ENCODE results near the gene CKLF. TPM values are rescaled to one million over a fixed set of nuclear protein-coding genes. Genes with fewer than 3 reads are reported as not detected.

Gene CKLF
- total RNA-seq, 1 experiment from 2014 or later, result 163 TPM

DNA sequence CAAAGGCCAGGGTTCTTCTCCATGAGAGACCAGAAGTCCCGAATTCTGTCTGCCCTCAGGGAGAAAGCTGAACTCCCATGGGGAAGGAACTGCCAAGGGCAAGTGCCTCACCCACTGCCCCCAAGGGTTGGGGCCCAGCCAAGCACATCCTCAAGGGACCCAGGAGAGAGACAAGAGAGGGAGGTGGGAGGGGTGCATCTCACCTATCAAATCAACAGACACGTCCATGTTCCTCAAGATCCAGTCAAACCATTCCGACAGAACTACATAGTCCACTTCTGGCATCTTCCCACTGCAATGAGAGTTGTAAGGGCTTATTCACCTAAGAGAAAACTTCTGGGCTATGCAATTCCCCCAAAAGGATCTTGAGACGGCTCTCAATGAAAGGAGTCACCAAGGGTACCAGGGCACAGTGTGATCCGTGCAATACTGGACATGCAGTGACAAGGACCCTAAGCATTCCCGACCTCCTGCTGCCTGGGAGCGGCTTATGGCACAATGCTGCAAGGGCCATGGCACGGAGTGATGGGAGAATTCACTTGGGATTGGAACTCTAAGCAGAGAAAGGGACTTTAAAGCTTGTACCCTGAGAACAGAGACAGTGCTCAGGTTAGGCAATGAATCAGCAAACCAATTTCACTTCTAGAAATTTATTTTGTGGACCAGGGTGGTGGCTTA, 34.7 kb upstream of the CKLF start:
- DNase-seq (ENCODE audit: low spot score), result no peak

GRCh38 chr16:66519482-66520373, 32.6 kb upstream of the CKLF start:
- no peak for DNase-seq (ENCODE audit: low spot score)

GRCh38 chr16:66520406-66521170, 31.8 kb upstream of the CKLF start:
- DNase-seq (ENCODE audit: low spot score), result no peak

DNA sequence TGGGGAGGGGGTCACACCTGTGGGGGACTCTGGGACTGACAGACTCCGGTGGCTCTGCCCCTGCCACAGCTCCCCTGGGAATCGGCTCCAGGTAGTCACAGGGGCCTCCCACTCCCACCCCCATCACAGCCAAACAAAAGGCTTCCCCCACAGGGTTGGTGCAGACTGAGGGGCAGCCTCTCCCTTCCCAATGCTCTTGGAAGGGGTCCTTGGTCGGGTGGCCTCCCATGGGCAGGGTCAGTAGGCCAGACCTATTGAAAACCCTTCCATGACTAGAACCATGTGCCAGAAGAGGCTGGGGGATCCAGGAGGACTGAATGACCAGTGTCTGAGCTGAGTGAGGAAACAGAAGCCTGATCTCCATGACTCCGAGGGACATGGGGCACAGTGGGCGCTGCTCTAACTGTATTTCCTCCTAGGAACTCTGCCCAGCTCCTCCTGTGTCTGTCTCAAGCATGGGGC, 31.1 kb upstream of the CKLF start:
- DNase-seq (ENCODE audit: low spot score), result no peak

DNA sequence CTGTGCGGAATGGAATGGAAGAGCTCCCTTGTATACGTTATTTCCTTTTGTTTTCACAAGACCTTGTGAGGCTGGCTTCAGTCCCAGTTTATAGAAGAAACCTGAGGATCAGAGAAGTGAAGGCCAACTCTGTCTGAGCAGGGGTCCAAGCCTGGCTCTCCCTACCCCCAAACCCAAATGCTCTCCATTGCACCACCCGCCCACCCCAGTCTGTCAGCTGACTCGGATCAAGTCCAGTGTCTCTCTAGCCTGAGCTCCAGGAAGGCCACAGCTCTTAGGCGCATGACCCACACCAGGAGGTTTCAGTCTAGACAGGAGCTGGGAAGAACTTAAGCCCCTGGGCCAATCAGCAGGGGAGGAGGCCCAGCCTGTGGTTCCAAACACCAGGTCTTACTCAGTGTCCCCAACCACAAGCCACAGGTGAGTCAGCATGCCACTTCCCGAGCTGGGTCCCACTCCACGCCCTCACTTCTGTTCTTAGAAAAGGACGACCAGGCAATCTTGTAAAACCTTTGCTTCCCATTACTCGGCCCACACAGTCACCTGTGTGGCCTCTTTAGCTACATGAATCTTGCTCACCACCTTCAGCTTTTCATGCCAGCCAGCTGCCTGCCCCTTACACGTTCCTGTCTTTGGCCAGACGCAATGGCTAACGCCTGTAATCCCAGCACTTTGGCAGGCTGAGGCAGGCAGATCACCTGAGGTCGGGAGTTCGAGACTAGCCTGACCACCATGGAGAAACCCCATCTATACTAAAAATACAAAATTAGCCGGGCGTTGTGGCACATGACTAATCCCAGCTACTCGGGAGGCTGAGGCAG, 30.2 kb upstream of the CKLF start:
- DNase-seq (ENCODE audit: low spot score), result peak; percentile 98

GRCh38 chr16:66522816-66523590, 29.4 kb upstream of the CKLF start:
- no peak for DNase-seq (ENCODE audit: low spot score)

GRCh38 chr16:66523861-66524354, 28.5 kb upstream of the CKLF start:
- no peak for DNase-seq (ENCODE audit: low spot score)

- DNase-seq (ENCODE audit: low spot score), result no peak
Measured at GRCh38 chr16:66524601-66525164, 27.7 kb upstream of the CKLF start.

- peak; percentile 95 for DNase-seq (ENCODE audit: low spot score)
Measured at GRCh38 chr16:66525396-66526180, 26.8 kb upstream of the CKLF start.

DNA sequence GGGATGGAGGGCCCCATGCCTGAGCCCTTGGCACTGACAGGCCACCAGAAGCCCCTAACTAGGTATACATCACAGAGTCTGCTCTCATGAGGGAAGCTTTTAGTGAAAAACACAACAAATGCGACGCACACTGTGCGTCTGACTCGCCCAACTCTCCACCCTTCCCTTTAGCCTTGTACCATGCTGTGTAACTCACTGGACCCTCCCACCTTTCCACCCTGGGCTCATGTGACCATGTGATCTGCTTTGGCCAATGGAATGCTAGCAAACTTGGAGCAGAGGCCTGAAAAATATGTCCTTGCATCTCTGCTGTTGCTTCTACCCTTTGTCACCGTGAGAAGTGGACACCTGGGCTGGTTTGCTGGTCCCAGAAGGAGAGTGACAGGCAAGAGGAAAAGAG, 24.1 kb upstream of the CKLF start:
- DNase-seq (ENCODE audit: low spot score), result no peak

DNA sequence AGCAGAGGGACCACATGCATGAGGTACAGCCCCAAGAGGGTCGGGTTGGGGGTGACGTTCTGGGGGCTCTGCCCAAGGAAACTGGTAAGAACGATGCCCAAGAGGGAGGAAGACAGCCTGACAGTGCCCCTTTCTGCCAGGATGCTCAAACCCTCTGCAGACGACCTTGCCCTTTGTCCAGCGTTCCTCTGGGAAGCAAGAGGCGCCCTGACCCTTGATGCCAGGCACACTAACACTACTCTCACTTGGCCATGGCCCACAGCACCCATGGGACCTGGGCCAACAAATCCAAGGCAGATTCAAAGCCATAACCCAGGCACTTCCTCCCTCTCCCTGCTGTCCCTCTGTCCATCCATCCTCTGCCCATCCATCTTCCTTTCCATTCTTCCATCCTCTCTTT, 22.9 kb upstream of the CKLF start:
- no peak for DNase-seq (ENCODE audit: low spot score)

GRCh38 chr16:66534376-66534799, 18.0 kb upstream of the CKLF start:
- no peak for DNase-seq (ENCODE audit: low spot score)

DNA sequence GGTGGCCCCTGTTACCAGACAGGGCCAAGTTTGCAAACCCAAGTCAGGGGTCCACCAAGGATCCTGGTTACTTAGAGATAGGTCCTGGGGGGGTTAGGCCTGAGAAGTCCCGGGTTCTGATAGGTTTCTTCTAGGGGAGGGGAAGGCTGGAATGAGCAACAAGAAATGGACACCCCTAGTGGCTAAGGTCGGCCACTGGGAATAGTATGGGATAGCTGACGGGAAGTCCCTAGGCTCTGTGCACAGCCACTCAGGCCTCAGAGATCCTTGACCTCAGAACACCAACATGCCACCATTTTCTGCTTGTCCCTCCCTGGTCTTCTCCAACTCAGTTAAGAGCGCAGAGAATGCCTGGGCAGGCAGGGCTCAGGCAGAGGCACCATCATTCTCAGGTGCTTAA, 15.9 kb upstream of the CKLF start:
- DNase-seq (ENCODE audit: low spot score), result no peak

DNA sequence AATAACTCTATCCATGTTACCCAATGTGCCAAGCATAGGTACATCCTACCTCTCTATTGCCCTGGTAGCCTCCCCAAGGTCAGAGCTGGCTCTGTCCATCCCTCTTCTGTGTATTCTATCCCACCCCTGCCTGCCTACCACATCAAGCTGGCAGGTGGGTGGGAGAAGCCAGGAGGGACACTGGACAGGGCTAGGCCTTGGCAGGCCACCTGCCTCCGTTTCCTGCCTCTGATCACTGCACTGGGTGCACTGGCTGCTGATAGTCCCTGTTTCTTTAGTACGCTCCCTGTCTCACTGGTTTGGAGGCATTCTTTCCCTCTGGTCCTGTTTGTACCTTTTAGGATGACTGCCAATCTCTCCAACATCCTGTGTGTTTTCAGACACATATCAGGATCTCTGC, 15.1 kb upstream of the CKLF start:
- no peak for DNase-seq (ENCODE audit: low spot score)

GRCh38 chr16:66538910-66539309, 13.5 kb upstream of the CKLF start:
- DNase-seq (ENCODE audit: low spot score), result no peak

- no peak for DNase-seq (ENCODE audit: low spot score)
Measured at GRCh38 chr16:66539623-66540469, 12.5 kb upstream of the CKLF start.

- no peak for DNase-seq (ENCODE audit: low spot score)
Measured at GRCh38 chr16:66541388-66542355, 10.7 kb upstream of the CKLF start.
